Hematopoietic multipotent progenitor cell treated with erythropoietin and hydrocortisone succinate and interleukin-3 and kit ligand, for 4 days (in vitro differentiated cells): ENCODE measurements around the gene ISCU.

Source experiments
- DNase-seq: peaks from one replicate; pipeline ENCODE4 v3.0.0-alpha.2; 2015

Gene ISCU

DNA sequence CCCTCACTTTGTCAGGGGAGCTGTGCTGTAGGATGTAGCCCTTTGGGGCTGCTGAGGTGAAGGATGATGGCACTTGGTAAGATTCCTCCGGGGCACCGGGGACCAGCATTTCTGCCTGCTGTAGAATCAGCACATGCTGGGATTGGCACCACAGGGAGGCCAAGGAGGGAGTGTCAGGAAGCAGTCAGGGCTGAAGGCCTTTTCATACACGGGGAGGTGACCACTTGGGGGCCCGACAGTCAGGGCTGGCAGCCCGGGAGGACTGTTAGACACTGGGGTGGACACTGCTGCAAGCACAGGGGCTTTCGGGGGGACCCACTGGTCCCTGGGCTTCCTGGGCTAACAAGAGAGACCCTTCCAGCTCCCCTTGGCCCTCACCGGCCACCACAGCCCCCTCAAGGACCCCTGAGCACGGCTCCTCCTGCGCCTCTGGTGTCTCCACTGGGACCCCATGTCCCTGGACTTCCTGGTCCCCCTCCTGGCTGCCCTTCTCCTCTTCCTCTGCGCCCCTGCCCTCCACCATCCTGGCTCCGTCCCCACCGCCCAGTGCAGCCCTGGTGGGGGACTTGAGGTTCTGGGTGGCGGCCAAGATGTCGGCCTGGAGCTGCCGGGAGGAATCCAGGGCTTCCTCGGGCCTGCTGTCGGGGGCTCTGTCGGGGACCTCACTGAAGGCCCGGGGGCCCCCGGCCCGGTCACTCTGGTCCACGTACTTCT, 29.0 kb downstream of the ISCU start:
- DNase-seq: no peak

DNA sequence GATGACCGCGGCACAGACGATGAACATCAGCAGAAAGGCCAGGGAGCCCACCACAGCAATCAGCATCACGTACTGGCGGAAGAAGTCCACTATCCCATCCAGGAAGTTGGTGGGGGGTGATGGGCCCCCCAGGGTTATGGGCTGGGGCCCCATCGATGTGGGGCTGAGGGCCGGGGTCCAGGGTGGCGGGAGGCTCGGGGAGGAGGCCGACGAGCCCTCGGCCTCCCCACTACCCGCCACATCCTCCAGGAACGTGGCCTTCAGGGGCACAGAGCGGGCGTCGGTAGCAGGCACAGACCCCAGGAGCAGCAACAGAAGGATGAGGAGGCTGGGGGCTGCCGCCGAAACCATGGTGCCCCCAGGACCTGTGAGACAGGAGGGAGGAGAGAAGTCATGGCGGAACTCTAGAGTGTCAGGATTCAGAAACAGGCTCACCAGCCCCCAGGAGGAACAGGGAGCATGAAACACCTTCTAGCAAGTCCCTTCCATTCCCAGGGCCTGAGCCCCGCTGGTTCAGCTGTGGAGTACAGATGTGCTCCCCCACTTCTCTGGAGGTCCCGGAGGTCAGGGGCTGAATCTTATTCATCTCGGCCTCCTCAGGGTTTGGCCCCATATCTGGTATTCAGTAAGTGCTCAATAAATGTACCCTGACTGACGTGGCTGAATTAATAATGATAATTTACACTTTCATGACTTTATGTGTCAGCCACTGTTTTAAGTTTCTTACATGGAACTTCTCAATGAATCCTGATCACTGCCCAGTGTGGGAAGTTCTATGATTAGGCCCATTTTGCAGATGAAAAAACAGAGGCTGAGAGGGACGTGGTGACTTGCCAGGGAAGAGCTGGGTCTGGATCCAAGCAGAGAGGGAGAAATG, 29.9 kb downstream of the ISCU start:
- DNase-seq: no peak

DNA sequence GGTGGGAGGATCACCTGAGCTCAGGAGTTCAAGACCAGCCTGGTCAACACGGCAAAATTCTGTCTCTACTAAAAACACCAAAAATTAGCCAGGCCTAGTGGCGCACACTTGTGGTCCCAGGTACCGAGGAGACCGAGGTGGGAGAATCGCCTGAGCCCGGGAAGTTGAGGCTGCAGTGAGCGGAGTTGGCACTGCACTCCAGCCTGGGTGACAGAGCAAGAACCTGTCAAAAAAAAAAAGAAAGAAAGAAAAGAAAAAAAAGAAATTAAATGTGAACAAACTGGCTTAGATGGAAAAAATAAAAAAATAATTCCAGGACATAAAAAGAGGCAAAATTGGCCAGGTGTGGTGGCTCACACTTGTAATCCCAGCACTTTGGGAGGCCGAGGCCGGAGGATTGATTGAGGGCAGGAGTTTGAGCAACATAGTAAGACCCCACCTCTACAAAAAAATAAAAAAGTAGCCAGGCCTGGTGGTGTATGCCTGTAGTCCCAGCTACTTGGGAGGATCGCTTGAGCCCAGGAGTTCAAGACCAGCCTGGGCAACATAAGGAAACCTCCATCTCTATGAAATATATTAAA, 32.0 kb downstream of the ISCU start:
- no peak for DNase-seq

GRCh38 chr12:108594960-108595710, 32.7 kb downstream of the ISCU start:
- no peak for DNase-seq

DNA sequence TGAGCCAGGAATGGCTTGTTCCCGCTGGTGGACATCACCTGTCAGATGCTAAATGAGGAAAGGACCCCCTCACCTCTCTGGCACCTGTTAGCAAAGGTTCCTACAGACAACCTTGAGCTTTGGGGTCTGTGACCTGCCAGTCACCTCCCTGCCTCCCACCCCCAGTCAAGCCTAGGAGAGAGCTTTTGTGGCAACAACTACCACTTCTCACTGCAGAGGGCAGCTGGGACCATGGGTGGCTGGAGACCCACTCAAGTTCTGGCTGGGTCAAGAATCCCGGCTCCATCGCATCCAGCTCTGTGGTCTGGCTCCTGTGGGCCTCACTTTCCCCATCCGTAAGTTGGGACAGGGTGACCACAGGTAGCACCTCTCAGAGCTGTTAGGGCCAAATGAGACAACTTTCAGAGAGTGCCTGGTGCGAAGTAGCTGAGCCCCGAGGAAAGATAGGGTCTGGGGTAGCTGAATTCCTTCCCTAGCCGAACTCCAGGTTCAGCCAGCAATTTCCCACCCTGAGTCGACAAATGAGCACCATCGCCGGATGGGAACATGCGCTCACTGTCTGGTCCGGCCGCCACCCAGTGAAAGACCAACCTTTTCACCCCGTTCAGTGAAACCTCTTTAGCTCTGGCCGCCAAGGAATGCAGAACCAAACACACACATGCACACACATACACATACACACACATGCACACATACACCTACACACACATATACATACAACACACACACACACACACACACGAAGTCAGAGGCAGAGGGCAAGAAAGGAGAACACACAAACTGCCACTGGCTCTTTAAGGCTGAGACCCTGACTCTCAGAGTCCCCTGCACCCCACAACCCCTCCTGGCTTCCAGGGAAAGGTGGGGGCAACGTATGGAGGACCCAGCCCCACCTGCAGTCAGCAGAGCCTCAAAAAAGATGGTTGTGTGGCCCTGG, 33.6 kb downstream of the ISCU start:
- no peak for DNase-seq

DNA sequence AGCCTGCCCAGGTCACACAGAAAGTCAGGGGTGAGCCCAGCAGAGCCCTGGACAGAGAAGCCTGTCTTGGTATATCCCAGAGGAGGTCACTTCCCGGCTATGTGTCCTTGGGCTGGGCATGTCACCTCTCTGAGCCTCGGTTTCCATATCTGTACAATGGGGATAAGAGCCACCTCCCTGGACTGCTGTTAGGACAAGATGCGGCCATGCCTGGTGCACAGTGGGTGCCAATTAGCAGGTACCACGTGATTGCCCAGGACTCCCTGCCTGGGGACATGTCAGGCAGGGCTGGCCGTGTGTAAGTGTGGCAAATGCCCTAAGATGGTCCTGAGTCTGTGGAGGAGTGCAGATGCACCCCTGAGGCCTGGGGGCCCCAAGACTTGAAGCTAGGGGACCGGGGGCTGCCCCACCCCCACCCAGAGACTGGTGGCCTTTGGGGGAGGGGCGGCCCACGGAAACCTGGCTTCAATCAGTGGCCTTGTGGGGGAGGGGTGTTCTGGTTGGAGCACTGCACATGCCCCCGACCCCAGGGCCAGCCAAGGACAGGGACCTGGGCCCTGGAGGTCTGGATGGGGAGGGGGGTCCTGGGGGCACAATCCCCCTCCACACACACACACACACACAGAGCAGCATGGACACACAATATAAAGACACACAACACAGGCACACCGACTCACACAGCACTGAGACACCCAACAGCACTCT, 34.6 kb downstream of the ISCU start:
- DNase-seq: no peak

GRCh38 chr12:108597559-108598471, 35.4 kb downstream of the ISCU start, which contains the start of gene TMEM119:
TMEM119 (minus strand) TSS chr12:108598084; CDS start chr12:108592383, 5,701 bp downstream.
- peak; percentile 45 for DNase-seq

DNA sequence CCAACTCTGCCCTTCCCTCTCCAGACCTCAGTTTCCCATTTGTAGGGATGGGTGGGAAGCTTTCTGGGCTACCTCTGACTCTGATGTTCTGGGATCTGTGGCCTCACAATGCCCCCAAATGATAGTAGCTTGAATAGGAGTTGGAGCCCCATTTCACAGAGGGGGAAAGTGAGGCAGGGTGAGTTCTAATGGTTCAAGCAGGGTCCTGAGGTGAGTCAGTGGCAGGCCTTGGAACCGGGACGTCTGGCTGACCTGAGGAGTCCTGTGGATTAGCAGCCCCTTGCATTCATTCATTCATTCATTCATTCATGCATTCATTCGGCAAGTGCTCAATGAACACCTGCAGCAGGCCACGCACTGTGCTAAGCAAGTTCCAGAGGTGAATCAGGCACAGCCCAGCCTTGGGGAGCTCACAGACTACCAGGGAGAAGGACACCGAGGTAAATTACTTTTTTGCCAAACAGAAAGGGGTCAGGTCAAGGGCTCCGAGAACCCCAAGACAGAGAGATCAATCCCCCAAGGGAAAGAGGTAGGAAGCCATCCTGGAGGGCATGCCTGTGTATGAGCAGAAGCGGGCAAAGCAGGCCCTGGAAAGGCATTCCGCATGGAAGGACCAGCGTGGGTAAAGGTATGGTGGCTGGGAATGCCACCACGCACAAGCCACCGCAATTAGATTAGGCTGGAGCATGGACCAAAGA, 36.3 kb downstream of the ISCU start:
- no peak for DNase-seq

DNA sequence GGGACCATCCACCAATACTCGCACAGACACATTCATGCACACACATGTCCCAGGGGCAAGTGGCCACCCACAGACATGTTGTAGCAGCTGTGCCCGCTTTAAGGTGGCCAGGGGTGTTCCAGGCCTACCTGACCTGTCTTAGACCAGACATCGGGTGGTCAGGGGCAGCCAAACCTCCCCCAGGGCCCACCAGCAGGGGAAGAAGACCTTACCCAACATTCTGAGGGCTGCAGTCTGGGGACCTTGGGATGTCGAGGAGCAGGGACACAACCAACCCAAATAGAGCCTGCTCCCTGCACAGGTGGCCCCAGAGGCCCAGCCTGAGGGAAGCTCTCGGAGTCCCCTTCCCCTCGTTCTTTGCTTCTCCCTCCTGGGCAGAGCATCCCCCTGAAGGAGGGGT, 37.1 kb downstream of the ISCU start:
- DNase-seq: no peak

GRCh38 chr12:108599948-108600701, 37.7 kb downstream of the ISCU start:
- no peak for DNase-seq

GRCh38 chr12:108600702-108601007, 38.3 kb downstream of the ISCU start:
- DNase-seq: no peak

DNA sequence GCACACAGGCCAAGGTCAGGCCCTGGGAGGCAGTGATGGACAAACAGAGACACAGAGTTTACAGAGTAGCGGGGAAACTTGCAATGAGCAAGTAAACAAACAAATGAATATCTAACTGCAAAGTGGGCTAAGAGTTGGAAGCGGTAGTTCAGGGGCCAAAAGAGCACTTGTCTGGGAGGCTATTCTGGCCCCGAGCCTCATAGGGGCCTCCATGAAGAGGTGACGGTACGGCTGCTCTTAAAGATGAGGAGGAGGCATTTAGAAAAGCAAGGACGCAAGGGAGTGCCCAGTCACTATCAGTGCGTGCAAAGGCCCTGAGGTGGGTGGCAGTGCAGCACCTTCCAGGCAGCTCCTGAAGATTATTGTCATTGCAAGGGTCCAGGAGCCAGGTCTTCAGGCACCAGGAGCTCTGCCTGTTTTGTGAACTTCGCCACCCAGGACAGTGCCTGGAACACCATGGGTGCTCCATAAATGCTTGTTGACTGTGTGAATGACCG, 39.9 kb downstream of the ISCU start:
- no peak for DNase-seq

DNA sequence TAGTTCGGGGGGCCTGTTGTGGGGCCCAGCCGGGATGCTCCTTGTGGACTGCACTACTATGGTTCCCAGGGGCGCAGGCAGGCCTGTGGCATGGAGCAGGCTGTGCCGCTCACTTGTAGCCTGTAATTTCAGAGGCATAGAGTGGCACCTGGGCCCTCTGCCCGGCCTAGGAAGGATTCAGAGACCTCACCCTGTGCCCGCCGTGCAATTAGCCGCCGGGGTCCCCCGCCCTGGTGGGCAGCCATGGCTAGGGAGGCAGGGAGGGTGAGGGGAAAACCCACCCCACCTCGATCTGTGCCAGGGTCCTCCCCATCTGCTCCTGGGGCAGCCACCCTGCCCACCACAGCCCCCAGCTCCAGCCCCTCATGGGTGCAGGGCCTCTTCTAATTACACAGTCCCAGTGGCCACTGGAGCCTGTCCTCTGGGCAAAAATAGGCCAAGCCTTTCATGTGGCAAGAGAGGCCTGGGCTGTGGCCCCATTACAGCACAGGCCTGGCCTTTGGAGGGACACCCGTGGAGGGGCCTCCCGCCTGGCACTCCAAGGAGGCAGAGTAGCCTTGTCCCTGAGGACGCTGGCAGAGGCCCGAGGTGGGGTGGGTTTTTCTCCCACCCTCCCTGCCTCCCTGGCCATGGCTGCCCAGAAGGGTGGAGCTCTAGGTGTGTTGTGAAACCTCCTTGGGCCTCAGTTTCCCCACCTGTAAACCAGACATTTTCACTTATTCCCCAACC, 40.7 kb downstream of the ISCU start:
- DNase-seq: no peak

DNA sequence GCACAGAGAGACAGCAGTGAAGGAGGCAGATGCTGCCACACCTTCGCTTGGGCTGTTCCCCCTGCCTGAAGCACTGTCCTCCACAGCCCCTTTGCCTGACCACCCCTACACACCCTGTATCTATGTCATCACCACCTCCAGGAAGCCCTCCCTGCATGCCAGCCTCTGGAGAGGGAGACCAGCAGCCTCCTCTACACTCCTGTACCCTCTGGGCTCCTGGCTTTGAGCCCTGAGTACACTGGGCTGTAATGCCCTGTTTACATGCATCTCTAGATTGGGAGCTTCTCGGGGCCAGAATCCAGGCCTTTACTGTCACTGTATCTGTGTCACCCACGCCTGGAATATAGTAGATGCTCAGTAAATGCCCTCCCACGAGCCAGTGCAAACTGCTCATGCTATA, 41.3 kb downstream of the ISCU start:
- no peak for DNase-seq

- DNase-seq: no peak
These were observed 42.0 kb downstream of the ISCU start for GRCh38 chr12:108604208-108604941.

DNA sequence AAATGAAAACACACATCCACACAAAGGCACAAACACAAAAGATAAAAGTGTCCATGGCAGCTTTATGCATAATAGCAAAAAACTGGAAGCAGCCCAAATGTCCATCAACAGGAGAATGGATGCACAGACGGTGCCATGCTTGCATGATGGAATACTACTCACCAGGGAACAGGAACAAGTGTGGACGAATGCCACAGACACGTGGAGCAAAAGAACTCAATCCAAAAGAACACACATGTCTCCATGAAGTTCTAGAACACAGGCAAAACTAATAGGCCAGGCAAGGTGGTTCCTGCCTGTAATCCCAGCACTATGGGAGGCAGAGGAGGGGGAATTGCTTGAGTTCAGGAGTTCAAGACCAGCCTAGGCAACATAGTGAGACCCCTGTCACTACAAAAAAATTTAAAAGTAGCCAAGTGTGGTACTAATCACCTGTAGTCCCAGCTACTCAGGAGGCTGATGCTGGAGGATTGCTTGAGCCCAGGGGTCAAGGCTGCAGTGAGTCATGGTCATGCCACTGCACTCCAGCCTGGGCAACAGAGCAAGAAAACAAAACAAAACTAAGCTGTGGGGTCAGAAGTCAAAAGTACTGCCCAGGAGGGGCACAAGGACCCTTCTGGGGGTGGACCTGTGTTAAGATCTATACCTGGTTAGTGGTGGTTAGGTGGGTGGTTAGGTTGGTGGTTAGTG, 42.7 kb downstream of the ISCU start:
- no peak for DNase-seq
